HepG2 (cell line): ENCODE measurements around the gene TPD52L2. TPM values are rescaled to one million over a fixed set of nuclear protein-coding genes. Genes with fewer than 3 reads are reported as not detected.

Experiments
- CBFB ChIP-seq: sonication (generic); formaldehyde crosslinking; IDR thresholded peaks from 2 replicates; pipeline ENCODE4 v1.4.0; 2020; ENCODE audit warnings: missing genetic modification reagents
- ESRRA ChIP-seq: sonication (generic); formaldehyde crosslinking; IDR thresholded peaks from 2 replicates; pipeline ENCODE4 v1.5.1; 2020; ENCODE audit warnings: mild to moderate bottlenecking, low read depth, missing genetic modification reagents
- HBP1 ChIP-seq: IDR thresholded peaks from 2 replicates; pipeline ENCODE4 v1.6.1; 2016; ENCODE audit warnings: low read depth, control low read depth
- IRX3 ChIP-seq: sonication (generic); formaldehyde crosslinking; IDR thresholded peaks from 2 replicates; pipeline ENCODE4 v1.8.1; 2023; ENCODE audit warnings: mild to moderate bottlenecking, low read depth, missing genetic modification reagents, borderline replicate concordance
- MED13 ChIP-seq: sonication (generic); formaldehyde crosslinking; IDR thresholded peaks from 2 replicates; pipeline ENCODE4 v1.5.0; 2020; ENCODE audit warnings: missing genetic modification reagents
- SIN3A ChIP-seq: IDR thresholded peaks from 2 replicates; pipeline ENCODE4 v1.6.1; 2011; ENCODE audit warnings: low read depth, mild to moderate bottlenecking, control low read depth, low read length, borderline replicate concordance
- SOX6 ChIP-seq, 2 experiments: fragments of 450-650 bp in 1 of 2; sonication (generic) in 1 of 2; formaldehyde crosslinking in 1 of 2; IDR thresholded peaks; 2 replicates each; pipeline versions ENCODE4 v1.4.0 to v1.6.1; 2017 to 2020; ENCODE audit warnings: antibody characterized with exemption in 1 of 2, mild to moderate bottlenecking in 1 of 2, missing genetic modification reagents in 1 of 2
- SP2 ChIP-seq: sonication (generic); formaldehyde crosslinking; IDR thresholded peaks from 2 replicates; pipeline ENCODE4 v1.5.1; 2020; ENCODE audit warnings: mild to moderate bottlenecking, missing genetic modification reagents
- ZBTB26 ChIP-seq: IDR thresholded peaks from 2 replicates; pipeline ENCODE4 v1.6.1; 2016; ENCODE audit warnings: missing compliant biosample characterization, missing genetic modification reagents, borderline replicate concordance
- ZNF205 ChIP-seq: IDR thresholded peaks from 2 replicates; pipeline ENCODE4 v1.6.1; 2018; ENCODE audit warnings: missing biosample characterization, missing genetic modification reagents
- ZNF563 ChIP-seq: sonication (generic); formaldehyde crosslinking; IDR thresholded peaks from 2 replicates; pipeline ENCODE4 v1.8.0; 2022; ENCODE audit warnings: mild to moderate bottlenecking, moderate library complexity, missing genetic modification reagents
- ZNF580 ChIP-seq: IDR thresholded peaks from 2 replicates; pipeline ENCODE4 v1.6.1; 2016; ENCODE audit warnings: low read depth, borderline replicate concordance
- ZNF678 ChIP-seq: sonication (generic); formaldehyde crosslinking; IDR thresholded peaks from 2 replicates; pipeline ENCODE4 v1.4.0; 2020; ENCODE audit warnings: mild to moderate bottlenecking, missing genetic modification reagents
- ZNF772 ChIP-seq: sonication (generic); formaldehyde crosslinking; IDR thresholded peaks from 2 replicates; pipeline ENCODE4 v1.5.0; 2020; ENCODE audit warnings: mild to moderate bottlenecking, missing genetic modification reagents
- ZNF788 ChIP-seq: sonication (generic); formaldehyde crosslinking; IDR thresholded peaks from 2 replicates; pipeline ENCODE4 v1.5.0; 2020; ENCODE audit warnings: mild to moderate bottlenecking, missing genetic modification reagents, borderline replicate concordance
- ZNF883 ChIP-seq: sonication (generic); formaldehyde crosslinking; IDR thresholded peaks from 2 replicates; pipeline ENCODE4 v1.5.1; 2020; ENCODE audit warnings: mild to moderate bottlenecking, missing genetic modification reagents; ENCODE audit errors: not compliant biosample characterization
- polyA plus RNA-seq, 8 experiments: library from polyadenylated mRNA; depleted of rRNA in 3 of 8; stranded (reverse) in 7 of 8; unstranded in 1 of 8; fragments of >200 nt; fragmentation: Illumina TruSeq in 4 of 8; extraction: Trizol in 4 of 8; gene quantifications; 2 replicates each; pipeline versions ENCODE4 v1.2.1 to v1.2.3, GENCODE V29; 2011 to 2016; ENCODE audit warnings: low read depth in 4 of 8, missing spikeins in 1 of 8, mixed read lengths in 1 of 8; ENCODE audit not compliant: insufficient read depth in 1 of 8
- total RNA-seq, 5 experiments: library from RNA; depleted of rRNA; stranded (reverse); fragments of >200 nt; fragmentation: Illumina TruSeq; extraction: Trizol; gene quantifications; 2 replicates each; pipeline ENCODE4 v1.2.3, GENCODE V29; 2016; ENCODE audit warnings: low read depth in 1 of 5
- TF ChIP-seq, protein P1 (sequence below): fragments of 450-650 bp; IDR thresholded peaks from 2 replicates; pipeline ENCODE4 v1.6.1; 2017; ENCODE audit warnings: mild to moderate bottlenecking
- TF ChIP-seq, protein P2 (sequence below): sonication (generic); formaldehyde crosslinking; IDR thresholded peaks from 2 replicates; pipeline ENCODE4 v1.8.0; 2022; ENCODE audit warnings: missing genetic modification reagents, mild to moderate bottlenecking, borderline replicate concordance
- TF ChIP-seq, protein P3 (sequence below): sonication (generic); formaldehyde crosslinking; IDR thresholded peaks from 2 replicates; pipeline ENCODE4 v1.9.0; 2022; ENCODE audit warnings: missing genetic modification reagents, mild to moderate bottlenecking, borderline replicate concordance

The TPD52L2 gene
- total and polyA plus RNA-seq, 2 of the 13 experiments (the other 11 are each of a cell fraction or from before 2014, with no cell fraction given): 156 to 184 TPM

DNA sequence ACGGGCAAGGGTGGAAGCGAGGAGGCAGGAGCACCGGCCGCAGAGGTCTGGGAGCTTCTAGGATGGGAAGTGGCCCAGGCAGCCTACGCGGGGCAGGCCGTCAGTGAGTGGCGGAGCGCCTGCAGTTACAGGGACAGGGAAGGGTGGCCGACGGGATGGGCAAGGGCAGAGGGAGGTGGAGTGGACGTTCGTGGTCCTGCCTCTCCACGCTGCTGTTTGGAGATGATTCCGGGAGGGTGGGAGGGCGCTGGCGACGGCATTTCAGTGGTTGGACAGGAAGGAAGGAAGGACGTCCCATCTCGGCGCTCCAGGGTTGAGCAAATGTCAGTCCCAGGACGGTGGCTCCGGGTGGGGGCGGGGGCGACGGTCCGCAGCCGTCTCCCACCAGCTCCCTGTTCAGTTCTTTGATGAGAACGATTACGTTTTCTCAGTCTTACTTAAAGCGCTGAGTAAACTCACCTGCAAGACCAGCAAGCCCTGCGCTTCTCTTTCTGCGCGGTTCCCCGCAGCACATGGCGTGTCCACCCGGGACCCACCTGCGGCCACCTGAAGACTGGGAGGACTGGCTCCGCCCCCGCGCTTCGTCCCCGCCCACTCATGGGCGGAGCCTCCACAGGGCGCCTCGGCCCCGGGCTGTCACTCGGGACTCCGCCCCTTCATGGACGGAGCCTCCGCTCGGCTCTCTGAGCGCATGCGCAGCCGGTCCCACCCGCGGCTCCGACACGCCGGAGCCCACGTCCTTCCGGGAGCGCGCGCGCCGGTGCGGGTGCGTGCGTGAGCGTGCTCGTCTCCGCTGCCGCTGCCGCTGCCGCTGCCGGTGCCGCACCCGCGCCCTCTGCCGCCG, 29.5 kb downstream of the TPD52L2 start, which contains the start of gene DNAJC5 (continued):
- TF ChIP-seq, protein P1, sequence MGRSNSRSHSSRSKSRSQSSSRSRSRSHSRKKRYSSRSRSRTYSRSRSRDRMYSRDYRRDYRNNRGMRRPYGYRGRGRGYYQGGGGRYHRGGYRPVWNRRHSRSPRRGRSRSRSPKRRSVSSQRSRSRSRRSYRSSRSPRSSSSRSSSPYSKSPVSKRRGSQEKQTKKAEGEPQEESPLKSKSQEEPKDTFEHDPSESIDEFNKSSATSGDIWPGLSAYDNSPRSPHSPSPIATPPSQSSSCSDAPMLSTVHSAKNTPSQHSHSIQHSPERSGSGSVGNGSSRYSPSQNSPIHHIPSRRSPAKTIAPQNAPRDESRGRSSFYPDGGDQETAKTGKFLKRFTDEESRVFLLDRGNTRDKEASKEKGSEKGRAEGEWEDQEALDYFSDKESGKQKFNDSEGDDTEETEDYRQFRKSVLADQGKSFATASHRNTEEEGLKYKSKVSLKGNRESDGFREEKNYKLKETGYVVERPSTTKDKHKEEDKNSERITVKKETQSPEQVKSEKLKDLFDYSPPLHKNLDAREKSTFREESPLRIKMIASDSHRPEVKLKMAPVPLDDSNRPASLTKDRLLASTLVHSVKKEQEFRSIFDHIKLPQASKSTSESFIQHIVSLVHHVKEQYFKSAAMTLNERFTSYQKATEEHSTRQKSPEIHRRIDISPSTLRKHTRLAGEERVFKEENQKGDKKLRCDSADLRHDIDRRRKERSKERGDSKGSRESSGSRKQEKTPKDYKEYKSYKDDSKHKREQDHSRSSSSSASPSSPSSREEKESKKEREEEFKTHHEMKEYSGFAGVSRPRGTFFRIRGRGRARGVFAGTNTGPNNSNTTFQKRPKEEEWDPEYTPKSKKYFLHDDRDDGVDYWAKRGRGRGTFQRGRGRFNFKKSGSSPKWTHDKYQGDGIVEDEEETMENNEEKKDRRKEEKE: no peak
- peak; percentile 76 for TF ChIP-seq CBFB (CRISPR knock-in tag)
- no peak for TF ChIP-seq SOX6 (IDR thresholded peaks at IDR 0.05)
- peak; percentile 62; the same call in 1 of the 2 replicates for TF ChIP-seq SOX6 (CRISPR knock-in tag; IDR thresholded peaks at IDR 0.05)
- no peak; the same call in 1 of the 2 replicates for TF ChIP-seq MED13 (CRISPR knock-in tag)
- peak; percentile 84 for TF ChIP-seq HBP1 (CRISPR knock-in tag)
- TF ChIP-seq IRX3 (CRISPR knock-in tag): peak; percentile 12
- peak; percentile 68; the same call in 1 of the 2 replicates for TF ChIP-seq ZNF205
- TF ChIP-seq SIN3A: peak; percentile 67; the same call in 1 of the 2 replicates
- TF ChIP-seq SP2: no peak
- TF ChIP-seq, protein P2, sequence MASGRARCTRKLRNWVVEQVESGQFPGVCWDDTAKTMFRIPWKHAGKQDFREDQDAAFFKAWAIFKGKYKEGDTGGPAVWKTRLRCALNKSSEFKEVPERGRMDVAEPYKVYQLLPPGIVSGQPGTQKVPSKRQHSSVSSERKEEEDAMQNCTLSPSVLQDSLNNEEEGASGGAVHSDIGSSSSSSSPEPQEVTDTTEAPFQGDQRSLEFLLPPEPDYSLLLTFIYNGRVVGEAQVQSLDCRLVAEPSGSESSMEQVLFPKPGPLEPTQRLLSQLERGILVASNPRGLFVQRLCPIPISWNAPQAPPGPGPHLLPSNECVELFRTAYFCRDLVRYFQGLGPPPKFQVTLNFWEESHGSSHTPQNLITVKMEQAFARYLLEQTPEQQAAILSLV (CRISPR knock-in tag): peak; percentile 81; the same call in 1 of the 2 replicates
- TF ChIP-seq ZNF580 (CRISPR knock-in tag): peak; percentile 84
- TF ChIP-seq ESRRA: peak; percentile 38; the same call in 1 of the 2 replicates
- TF ChIP-seq ZNF563: peak; percentile 80; the same call in 1 of the 2 replicates
- TF ChIP-seq ZNF678 (CRISPR knock-in tag): no peak
- TF ChIP-seq, protein P3, sequence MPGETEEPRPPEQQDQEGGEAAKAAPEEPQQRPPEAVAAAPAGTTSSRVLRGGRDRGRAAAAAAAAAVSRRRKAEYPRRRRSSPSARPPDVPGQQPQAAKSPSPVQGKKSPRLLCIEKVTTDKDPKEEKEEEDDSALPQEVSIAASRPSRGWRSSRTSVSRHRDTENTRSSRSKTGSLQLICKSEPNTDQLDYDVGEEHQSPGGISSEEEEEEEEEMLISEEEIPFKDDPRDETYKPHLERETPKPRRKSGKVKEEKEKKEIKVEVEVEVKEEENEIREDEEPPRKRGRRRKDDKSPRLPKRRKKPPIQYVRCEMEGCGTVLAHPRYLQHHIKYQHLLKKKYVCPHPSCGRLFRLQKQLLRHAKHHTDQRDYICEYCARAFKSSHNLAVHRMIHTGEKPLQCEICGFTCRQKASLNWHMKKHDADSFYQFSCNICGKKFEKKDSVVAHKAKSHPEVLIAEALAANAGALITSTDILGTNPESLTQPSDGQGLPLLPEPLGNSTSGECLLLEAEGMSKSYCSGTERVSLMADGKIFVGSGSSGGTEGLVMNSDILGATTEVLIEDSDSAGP (CRISPR knock-in tag): peak; percentile 82; the same call in 1 of the 2 replicates
- TF ChIP-seq ZNF883 (CRISPR knock-in tag): peak; percentile 76
- peak; percentile 64 for TF ChIP-seq ZBTB26 (CRISPR knock-in tag)
- TF ChIP-seq ZNF772: peak; percentile 88
- peak; percentile 79; the same call in 1 of the 2 replicates for TF ChIP-seq ZNF788
